ENCODE measurements around the gene SOHLH2.

- TF ChIP-seq PRDM15 (CRISPR knock-in tag; IDR thresholded peaks at IDR 0.05): no peak
- no peak for TF ChIP-seq ZSCAN18 (CRISPR knock-in tag; IDR thresholded peaks at IDR 0.05)
- no peak for TF ChIP-seq CREM (CRISPR knock-in tag; IDR thresholded peaks at IDR 0.05)
- no peak for TF ChIP-seq CTCF (IDR thresholded peaks at IDR 0.05)
- TF ChIP-seq JUN (CRISPR knock-in tag; IDR thresholded peaks at IDR 0.05): no peak
- TF ChIP-seq IRF1 (CRISPR knock-in tag; IDR thresholded peaks at IDR 0.05): no peak
- TF ChIP-seq ZNF671 (CRISPR knock-in tag; IDR thresholded peaks at IDR 0.05): no peak
- no peak for TF ChIP-seq ARID4B (CRISPR knock-in tag; IDR thresholded peaks at IDR 0.05; ENCODE audit: borderline replicate concordance)
- no peak for TF ChIP-seq FOXP4 (CRISPR knock-in tag; IDR thresholded peaks at IDR 0.05)
- no peak for TF ChIP-seq USF1 (CRISPR knock-in tag; IDR thresholded peaks at IDR 0.05)
These were observed 28.4 kb upstream of the SOHLH2 start for GRCh38 chr13:36242761-36243160.

All from WTC11 (cell line).